ENCODE measurements around the gene PDE6C.
"Not testable (repeated sequence)": the region's sequence is repeated elsewhere in the genome, so short reads cannot be mapped to it uniquely, and the experiment has no call there.

PDE6C gene

GRCh38 chr10:93630625-93631557 is 18.6 kb downstream of the PDE6C start:
- DNase-seq (ENCODE audit: low read depth in 3 of 3) = no peak

GRCh38 chr10:93639791-93640190 is 27.5 kb downstream of the PDE6C start:
- no peak for DNase-seq (ENCODE audit: low read depth in 3 of 3)

GRCh38 chr10:93652857-93653256 is 40.5 kb downstream of the PDE6C start:
- DNase-seq (ENCODE audit: low read depth in 3 of 3) = no peak

GRCh38 chr10:93654201-93654600 is 41.9 kb downstream of the PDE6C start:
- no peak for DNase-seq (ENCODE audit: low read depth in 3 of 3)

GRCh38 chr10:93656155-93656554 is 43.8 kb downstream of the PDE6C start:
- no peak for DNase-seq (ENCODE audit: low read depth in 3 of 3)

- no peak for DNase-seq (ENCODE audit: low read depth in 3 of 3)
These were observed 45.4 kb downstream of the PDE6C start for GRCh38 chr10:93657757-93658156.

GRCh38 chr10:93666030-93666429 is 53.7 kb downstream of the PDE6C start:
- DNase-seq (ENCODE audit: low read depth in 3 of 3) = no peak

- no peak for DNase-seq (ENCODE audit: low read depth in 3 of 3)
These were observed 55.5 kb downstream of the PDE6C start for GRCh38 chr10:93667795-93668194.

GRCh38 chr10:93670372-93670771 is 58.0 kb downstream of the PDE6C start:
- no peak for DNase-seq (ENCODE audit: low read depth in 3 of 3)

- DNase-seq (ENCODE audit: low read depth in 3 of 3) = no peak
These were observed 58.7 kb downstream of the PDE6C start for GRCh38 chr10:93671042-93671441.

- DNase-seq (ENCODE audit: low read depth in 3 of 3) = no peak
These were observed 59.8 kb downstream of the PDE6C start for GRCh38 chr10:93672022-93672678.

GRCh38 chr10:93672890-93673289 is 60.6 kb downstream of the PDE6C start:
- DNase-seq (ENCODE audit: low read depth in 3 of 3) = no peak

- DNase-seq (ENCODE audit: low read depth in 3 of 3) = no peak
These were observed 61.5 kb downstream of the PDE6C start for GRCh38 chr10:93673791-93674190.

GRCh38 chr10:93678386-93678785 is 66.0 kb downstream of the PDE6C start:
- DNase-seq (ENCODE audit: low read depth in 3 of 3) = no peak

GRCh38 chr10:93678805-93679587 is 66.7 kb downstream of the PDE6C start:
- no peak for DNase-seq (ENCODE audit: low read depth in 3 of 3)

- no peak for DNase-seq (ENCODE audit: low read depth in 3 of 3)
These were observed 68.2 kb downstream of the PDE6C start for GRCh38 chr10:93680412-93681047.

GRCh38 chr10:93687737-93688136 is 75.4 kb downstream of the PDE6C start:
- no peak for DNase-seq (ENCODE audit: low read depth in 3 of 3)

GRCh38 chr10:93695740-93696139 is 83.4 kb downstream of the PDE6C start:
- no peak for DNase-seq (ENCODE audit: low read depth in 3 of 3)

- DNase-seq (ENCODE audit: low read depth in 3 of 3) = not testable (repeated sequence)
These were observed 84.2 kb downstream of the PDE6C start for GRCh38 chr10:93696582-93696981.

GRCh38 chr10:93697207-93697606 is 84.9 kb downstream of the PDE6C start:
- no peak for DNase-seq (ENCODE audit: low read depth in 3 of 3)

GRCh38 chr10:93701866-93702209 is 89.5 kb downstream of the PDE6C start:
- no peak for DNase-seq (ENCODE audit: low read depth in 3 of 3)

Data from stimulated activated CD4-positive, alpha-beta T cell treated with anti-CD3 and anti-CD28 coated beads, TNF-alpha, amount 100 ng/mL, for 48 hours (primary cell).